T-helper 17 cell (primary cell): Measurements from ENCODE around the gene MAP7D1. TPM values are rescaled to one million over a fixed set of nuclear protein-coding genes. Genes with fewer than 3 reads are reported as not detected.
A peak's percentile ranks its signal among the peaks of the same experiment; 100 is the strongest.

Experiments
- ATAC-seq: fragments of 150-1000 bp; cut with Tn5 transposase; 2 replicates; pipeline ENCODE4 v1.10.0; 2021; ENCODE audit warnings: mild to moderate bottlenecking, moderate library complexity
- DNase-seq, 3 donors: peaks; one replicate each; pipeline versions ENCODE4 v3.0.0 to v3.0.0-alpha.2; 2020 to 2021
- H3K9me3 ChIP-seq: one replicate; pipeline ENCODE4 v1.7.0; 2013; ENCODE audit warnings: low read length, mild to moderate bottlenecking; ENCODE audit not compliant: control insufficient read depth, poor library complexity, severe bottlenecking
- H3K27ac Mint-ChIP-seq: one replicate; pipeline ENCODE4 v1.8.0; 2022; ENCODE audit warnings: mild to moderate bottlenecking, moderate library complexity, mixed read lengths
- H3K27me3 Mint-ChIP-seq: one replicate; pipeline ENCODE4 v1.8.0; 2022; ENCODE audit warnings: mixed read lengths
- H3K36me3 Mint-ChIP-seq: one replicate; pipeline ENCODE4 v1.8.0; 2022; ENCODE audit warnings: low read depth, mixed read lengths
- H3K4me1 Mint-ChIP-seq: one replicate; pipeline ENCODE4 v1.8.0; 2022; ENCODE audit warnings: mild to moderate bottlenecking, mixed read lengths
- H3K4me3 Mint-ChIP-seq: one replicate; pipeline ENCODE4 v1.8.0; 2022; ENCODE audit warnings: mild to moderate bottlenecking, moderate library complexity, mixed read lengths
- total RNA-seq, 4 donors: library from RNA in 2 of 4; stranded (reverse) in 2 of 4; gene quantifications; one replicate each; pipeline ENCODE4 v1.2.3 and lab custom pipeline; 2022 to 2026

The MAP7D1 gene
- total RNA-seq, 2 donors from 2014 or later, result 173 to 175 TPM

DNA sequence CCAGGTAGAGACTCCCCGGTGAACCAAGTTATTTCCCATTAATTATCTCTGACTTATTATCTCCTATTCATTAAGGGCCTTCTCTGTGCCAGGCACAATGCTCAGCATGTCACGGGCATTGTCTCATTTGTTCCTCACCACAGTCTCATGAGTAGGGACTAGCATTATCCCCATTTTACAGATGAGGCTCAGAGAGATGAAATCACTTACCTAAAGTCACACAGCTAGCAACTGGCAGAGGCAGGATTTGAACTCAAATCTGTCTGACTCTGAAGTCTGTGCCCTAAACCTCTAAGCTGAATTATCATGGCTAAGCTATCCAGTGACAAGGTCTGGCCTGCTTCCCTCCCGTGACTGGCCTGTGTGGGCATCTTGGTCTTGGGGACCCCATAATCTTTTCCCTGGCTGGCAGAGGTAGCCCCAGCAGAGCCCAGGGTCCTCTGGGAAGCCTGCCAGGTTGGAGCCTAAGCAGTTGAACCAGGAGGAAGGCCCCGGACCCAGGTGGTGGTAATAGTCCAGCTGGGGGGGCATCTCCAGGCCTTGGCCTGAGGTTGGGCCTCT, 4.5 kb downstream of the MAP7D1 start:
- H3K27ac Mint-ChIP-seq, result peak overlapping the region; percentile 97
- H3K27me3 Mint-ChIP-seq, result no peaks in the 10 kb centered on the region
- H3K4me1 Mint-ChIP-seq, result peaks cover 64% of the 10 kb centered on the region
- no peak for ATAC-seq
- no peaks in the 10 kb centered on the region for H3K9me3 ChIP-seq
- no peak for DNase-seq
- peaks cover 9% of the 10 kb centered on the region for H3K36me3 Mint-ChIP-seq
- peak overlapping the region; percentile 90 for H3K4me3 Mint-ChIP-seq

DNA sequence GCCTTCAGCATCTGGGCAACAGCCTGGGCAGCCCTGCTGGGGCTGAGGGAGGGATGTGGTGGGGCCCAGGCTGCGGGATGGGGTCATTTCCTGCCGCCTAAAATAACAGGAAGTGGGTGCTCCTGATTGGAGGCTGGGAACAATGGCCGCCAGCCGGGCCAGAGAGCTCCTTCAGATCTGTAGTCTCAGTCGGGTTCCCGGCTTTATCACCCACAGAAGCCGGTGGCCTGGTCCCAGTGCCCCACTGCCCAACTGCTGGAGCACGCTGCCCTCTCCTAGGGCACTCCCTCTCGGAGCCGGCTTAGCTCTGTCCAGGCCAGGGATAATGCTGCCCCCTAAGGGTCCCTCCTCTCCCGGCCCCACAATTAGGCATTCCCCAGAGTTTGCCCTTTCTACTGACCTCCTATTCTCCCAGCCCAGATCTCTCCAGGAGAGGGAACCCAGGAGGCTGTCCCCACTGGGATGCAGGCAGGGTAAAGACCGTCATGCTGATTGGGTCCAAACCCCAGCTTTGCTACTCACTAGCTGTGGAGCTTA, 5.1 kb downstream of the MAP7D1 start:
- Mint-ChIP-seq H3K4me3 (peak overlapping the region; percentile 90), H3K27me3 (no peaks in the 10 kb centered on the region), H3K4me1 (peaks cover 64% of the 10 kb centered on the region), H3K27ac (peak overlapping the region; percentile 97), H3K36me3 (peaks cover 9% of the 10 kb centered on the region)
- peak; percentile 35 for ATAC-seq
- DNase-seq, result peak; percentile 39 to 48 (median 42)
- no peaks in the 10 kb centered on the region for H3K9me3 ChIP-seq

DNA sequence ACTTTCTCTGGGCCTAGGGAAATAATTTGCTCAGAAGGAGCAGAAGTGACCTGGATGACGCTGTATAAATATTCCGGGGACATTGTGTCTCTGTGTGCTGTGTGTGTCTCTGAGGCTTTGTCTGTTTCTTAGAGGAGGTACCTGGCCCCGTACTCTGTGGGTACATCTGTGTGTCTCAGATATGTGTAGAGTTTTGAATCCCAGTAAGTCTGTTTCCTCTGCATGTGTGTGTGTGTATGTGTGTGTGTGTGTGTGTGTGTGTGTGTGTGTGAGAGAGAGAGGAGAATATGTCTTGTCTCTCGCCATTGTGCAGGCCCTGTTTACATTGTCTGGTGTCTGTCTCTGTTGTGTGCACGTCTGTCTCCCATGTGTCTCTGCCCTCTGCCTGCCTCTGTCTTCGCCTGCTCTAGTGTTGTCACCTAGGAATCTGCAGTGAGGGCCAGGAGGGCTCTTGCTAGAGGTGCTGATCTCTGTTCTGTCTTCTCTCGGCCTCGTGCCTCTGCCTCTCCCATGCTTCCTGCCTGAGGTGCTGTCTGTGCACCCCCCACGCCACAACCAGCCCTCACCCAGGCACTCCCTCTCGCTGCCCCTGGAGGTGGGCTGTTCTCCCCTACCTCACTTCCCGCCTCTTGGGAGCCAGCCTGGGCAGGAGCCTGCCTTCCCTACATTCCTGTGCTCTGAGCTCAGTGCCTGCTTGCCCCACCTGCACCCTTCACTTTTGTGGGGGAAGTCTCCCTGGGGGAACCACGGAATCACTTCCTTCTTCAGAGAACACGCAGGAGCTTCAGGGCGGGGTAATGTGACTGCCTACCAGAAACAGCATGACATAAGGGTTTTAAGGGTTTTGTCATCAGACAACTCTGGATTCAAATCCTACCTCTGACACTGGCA, 5.9 kb downstream of the MAP7D1 start:
- Mint-ChIP-seq H3K36me3 (peaks cover 12% of the 10 kb centered on the region), H3K27ac (peak overlapping the region; percentile 97), H3K4me3 (peak overlapping the region; percentile 90), H3K27me3 (no peaks in the 10 kb centered on the region), H3K4me1 (peaks cover 68% of the 10 kb centered on the region)
- peak; percentile 69 for ATAC-seq
- peak in 2 of 3 donors; percentile 28 to 32 for DNase-seq
- H3K9me3 ChIP-seq, result no peaks in the 10 kb centered on the region

DNA sequence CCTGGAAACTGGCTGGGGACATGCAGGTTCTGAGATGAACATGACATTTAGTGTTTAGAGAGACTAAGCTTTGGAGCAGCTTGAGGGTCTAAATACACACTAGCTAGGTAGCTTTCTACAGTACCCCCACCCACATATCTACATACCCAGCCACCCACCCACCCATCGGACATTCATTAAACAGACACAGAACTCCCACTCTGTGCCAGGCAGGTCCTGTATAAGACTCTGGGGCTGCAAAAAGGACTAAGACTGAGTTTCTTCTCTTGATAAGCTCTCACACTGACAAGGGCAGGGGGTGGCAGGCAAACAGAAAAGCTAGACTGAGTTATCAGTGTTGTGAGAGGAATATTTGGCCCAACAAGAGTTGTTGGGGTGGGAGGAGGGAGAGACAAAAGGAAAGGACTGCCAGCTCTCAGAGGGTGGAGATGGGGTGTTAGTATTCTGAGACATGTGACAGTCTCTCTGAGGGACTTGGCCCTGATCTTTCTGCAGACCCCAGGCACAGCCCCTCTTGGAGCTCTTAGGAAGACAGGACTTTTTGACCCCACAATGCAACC, 6.8 kb downstream of the MAP7D1 start:
- peaks cover 12% of the 10 kb centered on the region for H3K36me3 Mint-ChIP-seq

DNA sequence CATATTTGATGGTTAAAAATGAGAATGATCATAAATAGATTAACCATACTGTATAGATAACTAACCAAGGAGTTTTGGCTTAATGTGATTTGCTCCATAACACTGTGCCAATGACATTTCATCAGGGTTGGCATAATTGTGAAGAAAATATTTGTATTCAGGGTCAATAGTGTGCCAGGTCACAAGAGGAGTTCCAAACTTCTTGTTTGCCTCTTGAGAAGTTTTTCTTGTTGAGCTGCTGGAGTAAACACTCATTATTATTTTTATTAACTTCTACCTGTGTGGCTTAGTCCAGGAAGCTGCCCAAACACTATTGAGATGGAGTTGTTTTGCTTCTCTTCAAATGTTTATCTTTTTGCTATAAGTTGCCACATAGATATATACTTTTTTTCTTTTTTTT, 7.5 kb downstream of the MAP7D1 start:
- ATAC-seq, result no peak
- Mint-ChIP-seq H3K4me3 (no peak overlapping the region), H3K36me3 (peaks cover 12% of the 10 kb centered on the region), H3K27ac (peak overlapping the region; percentile 97), H3K4me1 (peaks cover 63% of the 10 kb centered on the region), H3K27me3 (no peaks in the 10 kb centered on the region)
- no peaks in the 10 kb centered on the region for H3K9me3 ChIP-seq
- no peak for DNase-seq

More for the DNA sequence above, 6.8 kb downstream of the MAP7D1 start:
- Mint-ChIP-seq H3K27ac (peak overlapping the region; percentile 97), H3K27me3 (no peaks in the 10 kb centered on the region), H3K4me3 (peak overlapping the region; percentile 90), H3K4me1 (peaks cover 67% of the 10 kb centered on the region)
- H3K9me3 ChIP-seq, result no peaks in the 10 kb centered on the region
- ATAC-seq, result no peak
- DNase-seq, result no peak

DNA sequence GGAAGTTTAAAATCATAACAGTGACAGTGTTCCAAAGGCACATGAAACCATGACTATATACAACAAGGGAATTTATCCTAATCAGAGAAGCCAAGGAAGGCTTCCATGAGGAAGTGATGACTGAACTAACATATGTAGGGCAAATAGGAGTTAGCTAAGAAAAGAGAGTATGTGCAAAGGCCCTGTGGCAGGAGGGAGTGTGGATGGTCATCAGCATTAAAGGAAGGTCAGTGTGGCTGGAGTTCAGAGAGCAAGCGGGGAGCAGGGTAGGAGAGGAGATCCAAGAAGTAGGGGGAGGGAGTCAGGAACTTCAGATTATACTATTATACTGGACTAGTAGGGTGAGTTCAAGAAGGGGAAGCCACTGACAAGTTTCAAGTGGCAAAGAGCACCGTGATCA, 8.4 kb downstream of the MAP7D1 start:
- ATAC-seq (no peak), DNase-seq (no peak)
- Mint-ChIP-seq H3K27me3 (no peaks in the 10 kb centered on the region), H3K4me1 (peaks cover 58% of the 10 kb centered on the region), H3K27ac (peak overlapping the region; percentile 97), H3K4me3 (peak overlapping the region; percentile 19), H3K36me3 (peaks cover 12% of the 10 kb centered on the region)
- no peaks in the 10 kb centered on the region for H3K9me3 ChIP-seq

DNA sequence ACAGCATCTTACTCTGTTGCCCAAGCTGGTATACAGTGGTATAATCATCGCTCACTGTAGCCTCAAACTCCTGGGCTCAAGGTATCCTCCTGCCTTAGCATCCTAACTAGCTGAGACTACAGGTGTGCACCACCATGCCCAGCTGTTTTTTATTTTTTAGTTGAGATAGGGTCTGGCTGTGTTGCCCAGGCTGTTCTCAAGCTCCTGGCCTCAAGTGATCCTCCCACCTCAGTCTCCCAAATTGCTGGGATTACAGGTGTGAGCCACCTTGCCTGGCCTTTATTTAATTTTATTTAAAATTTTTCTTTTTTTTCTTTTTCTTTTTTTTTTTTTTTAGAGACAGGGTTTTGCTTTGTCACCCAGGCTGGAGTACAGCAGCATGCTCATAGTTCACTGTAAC, 9.2 kb downstream of the MAP7D1 start:
- H3K27ac Mint-ChIP-seq, result peak overlapping the region; percentile 97
- no peaks in the 10 kb centered on the region for H3K27me3 Mint-ChIP-seq
- no peak for DNase-seq
- no peaks in the 10 kb centered on the region for H3K9me3 ChIP-seq
- no peak overlapping the region for H3K4me3 Mint-ChIP-seq
- H3K36me3 Mint-ChIP-seq, result peaks cover 12% of the 10 kb centered on the region
- no peak for ATAC-seq
- peaks cover 51% of the 10 kb centered on the region for H3K4me1 Mint-ChIP-seq

DNA sequence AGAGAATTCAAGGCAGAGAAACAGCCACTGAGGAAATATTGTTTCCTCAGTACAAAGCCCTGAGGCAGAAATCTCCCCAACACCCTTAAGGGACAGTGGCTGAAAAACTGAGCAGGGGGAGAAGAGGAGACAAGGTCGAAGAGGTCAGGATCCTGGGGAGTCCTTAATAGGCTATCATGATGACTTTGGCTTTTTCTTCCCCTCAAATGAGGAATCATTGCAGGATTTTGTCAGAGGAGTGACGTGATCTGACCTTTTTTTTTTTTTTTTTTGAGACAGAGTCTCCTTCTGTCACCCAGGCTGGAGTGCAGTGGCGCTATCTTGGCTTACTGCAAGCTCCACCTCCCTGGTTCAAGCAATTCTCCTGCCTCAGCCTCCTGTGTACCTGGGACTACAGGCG, 10.2 kb downstream of the MAP7D1 start:
- ATAC-seq (no peak), DNase-seq (no peak)
- peaks cover 12% of the 10 kb centered on the region for H3K36me3 Mint-ChIP-seq
- H3K27me3 Mint-ChIP-seq, result no peaks in the 10 kb centered on the region
- H3K27ac Mint-ChIP-seq, result peak overlapping the region; percentile 97
- H3K4me1 Mint-ChIP-seq, result peaks cover 48% of the 10 kb centered on the region
- no peaks in the 10 kb centered on the region for H3K9me3 ChIP-seq
- no peak overlapping the region for H3K4me3 Mint-ChIP-seq

DNA sequence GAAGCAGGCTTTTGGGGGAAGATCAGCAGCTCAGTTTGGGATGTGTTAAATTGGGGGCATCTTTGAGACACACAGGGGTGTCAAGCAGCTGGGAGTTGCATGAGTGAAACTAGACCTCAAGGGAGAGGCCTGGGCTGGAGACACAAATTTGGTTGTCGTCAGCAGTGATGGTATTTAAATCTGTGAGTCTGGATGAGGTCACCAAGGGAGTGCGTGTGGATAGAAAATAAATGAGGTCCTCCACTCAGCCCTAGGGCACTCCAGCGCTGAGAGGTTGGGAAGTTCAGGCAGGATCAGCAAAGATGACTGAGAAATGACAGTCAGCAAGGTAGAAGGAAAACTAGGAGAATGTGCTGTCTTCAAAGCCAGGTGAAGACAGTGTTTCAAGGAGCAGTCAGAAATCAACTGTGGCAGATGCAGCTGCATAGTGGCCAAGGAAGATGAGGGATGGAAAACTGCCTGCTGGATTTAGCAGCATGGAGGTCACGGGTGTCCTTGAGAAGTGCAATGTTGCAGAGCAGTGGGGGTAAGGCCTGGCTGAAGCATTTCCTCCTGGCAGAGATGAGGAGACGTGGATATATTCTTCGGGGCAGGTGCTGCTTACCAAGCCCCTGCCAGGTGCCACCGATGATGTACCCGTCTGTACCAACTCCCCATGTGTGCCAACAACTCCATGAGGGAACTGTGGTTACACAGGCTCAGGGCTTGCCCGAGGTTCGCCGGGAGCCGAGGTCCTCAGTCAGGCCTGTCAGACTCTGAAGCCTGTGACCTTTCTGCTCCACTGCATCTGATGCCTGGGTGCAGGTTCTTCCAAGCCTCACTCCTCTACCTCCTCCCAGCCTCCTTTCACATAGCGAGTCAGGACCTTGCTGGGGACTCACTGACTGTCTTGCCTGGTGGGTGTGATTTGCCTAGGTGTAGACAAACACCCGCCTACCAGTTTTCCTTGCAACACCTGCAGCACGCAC, 11.3 kb downstream of the MAP7D1 start:
- DNase-seq (no peak), ATAC-seq (no peak)
- Mint-ChIP-seq H3K36me3 (peaks cover 10% of the 10 kb centered on the region), H3K27me3 (no peaks in the 10 kb centered on the region), H3K4me1 (peaks cover 37% of the 10 kb centered on the region), H3K27ac (peak overlapping the region; percentile 97), H3K4me3 (peak overlapping the region; percentile 28)
- no peaks in the 10 kb centered on the region for H3K9me3 ChIP-seq

DNA sequence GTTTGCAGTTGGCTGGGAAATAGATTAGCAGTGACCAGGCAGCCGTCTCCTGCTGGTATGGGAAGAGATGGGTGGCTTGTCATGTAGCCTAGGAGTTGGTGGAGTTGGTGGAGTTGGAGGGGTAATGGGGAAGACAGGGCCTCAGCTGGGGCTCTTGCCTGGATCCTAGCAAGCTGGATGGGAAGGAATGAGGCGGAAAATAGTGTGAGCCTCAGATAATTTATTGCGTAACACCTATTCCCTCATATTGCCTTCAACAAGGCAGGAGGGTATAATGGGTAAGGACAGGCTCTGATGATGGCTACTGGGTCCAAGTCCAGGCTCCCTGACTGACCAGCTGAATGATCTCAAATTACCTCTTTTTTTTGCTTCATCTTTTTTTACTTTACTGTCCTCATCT, 12.6 kb downstream of the MAP7D1 start:
- no peaks in the 10 kb centered on the region for H3K9me3 ChIP-seq
- no peak overlapping the region for H3K4me3 Mint-ChIP-seq
- H3K4me1 Mint-ChIP-seq, result peaks cover 26% of the 10 kb centered on the region
- no peaks in the 10 kb centered on the region for H3K27me3 Mint-ChIP-seq
- peak overlapping the region; percentile 97 for H3K27ac Mint-ChIP-seq
- H3K36me3 Mint-ChIP-seq, result peaks cover 10% of the 10 kb centered on the region
- ATAC-seq (no peak), DNase-seq (no peak)

DNA sequence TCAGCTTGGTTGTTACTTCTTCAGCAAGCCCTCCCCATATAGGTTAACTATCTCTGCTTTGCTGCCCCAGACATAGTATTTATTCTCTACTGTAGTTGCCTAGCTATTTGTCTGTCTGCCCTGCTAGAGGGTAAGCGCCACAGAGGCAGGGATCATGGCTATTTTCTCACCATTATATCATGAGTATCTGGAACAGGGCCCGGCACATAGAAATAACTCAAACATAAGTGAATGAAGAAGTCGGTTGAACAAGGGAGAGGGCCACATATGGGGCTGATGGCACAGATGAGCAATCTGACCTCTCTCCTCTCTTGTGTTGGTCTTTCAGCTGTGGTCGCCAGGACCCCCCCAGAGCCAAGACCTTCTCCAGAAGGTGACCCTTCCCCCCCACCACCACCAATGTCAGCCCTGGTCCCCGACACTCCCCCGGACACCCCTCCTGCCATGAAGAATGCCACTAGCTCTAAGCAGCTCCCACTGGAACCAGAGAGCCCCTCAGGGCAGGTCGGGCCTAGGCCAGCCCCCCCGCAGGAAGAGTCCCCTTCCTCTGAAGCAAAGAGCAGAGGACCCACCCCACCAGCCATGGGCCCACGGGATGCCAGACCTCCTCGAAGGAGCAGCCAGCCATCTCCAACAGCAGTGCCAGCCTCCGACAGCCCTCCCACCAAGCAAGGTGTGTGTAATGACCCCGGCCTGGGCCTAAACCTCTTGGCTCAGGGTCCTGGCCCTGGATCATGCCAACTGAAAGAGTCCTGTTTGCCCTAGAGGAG, 14.9 kb downstream of the MAP7D1 start:
- peaks cover 5% of the 10 kb centered on the region for H3K36me3 Mint-ChIP-seq
- H3K27ac Mint-ChIP-seq, result peak overlapping the region; percentile 53
- ATAC-seq (no peak), DNase-seq (no peak)
- no peaks in the 10 kb centered on the region for H3K9me3 ChIP-seq
- no peaks in the 10 kb centered on the region for H3K27me3 Mint-ChIP-seq
- no peak overlapping the region for H3K4me3 Mint-ChIP-seq
- H3K4me1 Mint-ChIP-seq, result peaks cover 25% of the 10 kb centered on the region
